ENCODE measurements around the gene SLC22A17.
A peak's percentile ranks its signal among the peaks of the same experiment; 100 is the strongest.

The SLC22A17 gene

DNA sequence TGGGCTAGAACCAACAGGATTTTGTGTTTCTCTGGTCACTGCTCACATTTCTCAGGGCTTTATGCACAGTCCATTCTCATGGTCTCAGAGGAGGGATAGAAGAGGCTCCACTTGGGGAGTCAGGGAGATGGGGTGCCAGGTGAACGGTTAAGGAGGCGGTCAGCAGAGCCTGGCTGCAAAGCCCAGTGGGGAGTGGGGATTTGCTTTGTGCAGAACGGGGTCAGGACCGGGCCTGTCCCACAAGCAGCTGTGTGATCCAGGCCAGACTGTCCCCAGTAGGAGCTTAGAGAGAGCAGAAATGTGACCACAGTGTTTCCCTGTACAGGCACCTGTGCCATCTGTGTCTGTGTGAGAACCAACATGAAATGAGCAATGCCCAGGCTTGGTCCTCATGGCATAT is 28.3 kb upstream of the SLC22A17 start:
- no peak for DNase-seq

DNA sequence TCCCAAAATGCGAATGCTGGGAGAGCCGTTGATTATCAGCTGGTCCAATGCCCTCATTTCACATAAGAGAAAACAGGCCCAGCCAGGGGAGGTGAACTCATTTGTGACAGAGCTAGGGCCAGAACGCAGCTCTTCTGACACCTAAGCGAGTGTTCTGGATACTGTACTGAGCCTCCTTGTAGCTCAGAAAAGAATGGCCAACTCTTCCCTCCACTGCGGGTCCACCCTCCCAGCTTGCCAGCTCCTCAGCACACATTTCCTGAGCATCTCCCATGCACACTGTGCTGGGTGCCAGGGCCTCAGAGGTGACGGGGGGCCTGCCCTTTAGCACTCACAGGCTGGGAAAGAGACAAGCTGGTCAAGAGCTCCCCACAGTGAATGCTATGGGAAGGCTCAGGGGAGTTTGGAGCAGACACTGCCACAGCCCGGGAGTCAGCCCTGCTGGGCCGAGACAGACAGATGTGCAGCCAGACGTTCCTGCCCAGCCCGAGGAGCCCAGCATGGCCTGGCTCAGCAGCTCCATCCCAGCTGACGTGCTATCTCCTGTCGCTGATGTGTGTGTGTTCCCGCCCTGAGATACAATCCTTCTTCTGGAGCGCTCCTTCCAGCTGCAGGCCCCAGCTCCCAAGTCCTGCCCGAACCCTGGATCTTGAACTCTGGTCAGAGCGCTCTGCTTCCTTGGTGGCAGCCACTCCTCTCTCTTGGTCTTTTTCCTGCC is 27.7 kb upstream of the SLC22A17 start:
- no peak for DNase-seq

DNA sequence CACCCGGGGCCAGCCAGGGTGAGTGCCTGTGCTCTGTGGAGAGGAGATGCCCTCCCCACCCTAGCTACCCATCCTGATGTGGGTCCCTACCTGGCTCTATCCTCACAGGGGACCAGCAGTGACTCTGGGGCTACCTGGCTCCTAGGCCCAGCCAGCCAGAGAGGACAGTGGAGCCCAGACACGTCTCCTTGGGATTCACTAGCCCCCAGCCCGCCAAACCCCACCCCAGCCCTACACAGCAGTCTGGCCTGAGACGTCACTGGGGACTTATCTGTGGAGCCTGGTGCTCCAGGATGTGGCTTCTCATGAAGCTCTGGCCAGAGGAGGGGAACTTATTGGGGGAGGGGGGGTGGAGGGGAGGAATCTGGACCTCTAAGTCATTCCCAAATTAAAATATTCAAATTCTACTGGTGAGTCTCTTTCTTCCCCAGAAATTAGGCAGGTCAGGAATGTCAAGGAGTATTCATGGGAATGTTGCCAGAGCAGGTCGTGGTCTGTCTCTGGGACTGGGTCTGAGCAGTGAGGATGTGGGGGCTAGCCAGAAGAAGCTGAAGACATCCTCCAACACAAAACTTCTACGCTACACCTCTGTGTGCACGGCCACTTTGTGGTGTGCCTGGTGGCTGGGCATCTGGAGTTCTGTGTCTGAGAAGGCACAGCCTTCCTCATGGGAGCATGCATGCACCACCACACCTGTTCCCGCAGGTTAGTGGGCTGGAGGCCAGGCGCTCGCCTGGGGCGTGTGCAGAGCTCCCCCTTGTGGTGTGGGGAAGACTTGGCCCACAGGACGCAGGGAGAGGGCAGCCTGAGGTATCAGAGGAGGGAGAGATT is 26.9 kb upstream of the SLC22A17 start:
- DNase-seq = peak; percentile 56 to 80

GRCh38 chr14:23378612-23379220 is 26.0 kb upstream of the SLC22A17 start:
- DNase-seq = no peak

DNA sequence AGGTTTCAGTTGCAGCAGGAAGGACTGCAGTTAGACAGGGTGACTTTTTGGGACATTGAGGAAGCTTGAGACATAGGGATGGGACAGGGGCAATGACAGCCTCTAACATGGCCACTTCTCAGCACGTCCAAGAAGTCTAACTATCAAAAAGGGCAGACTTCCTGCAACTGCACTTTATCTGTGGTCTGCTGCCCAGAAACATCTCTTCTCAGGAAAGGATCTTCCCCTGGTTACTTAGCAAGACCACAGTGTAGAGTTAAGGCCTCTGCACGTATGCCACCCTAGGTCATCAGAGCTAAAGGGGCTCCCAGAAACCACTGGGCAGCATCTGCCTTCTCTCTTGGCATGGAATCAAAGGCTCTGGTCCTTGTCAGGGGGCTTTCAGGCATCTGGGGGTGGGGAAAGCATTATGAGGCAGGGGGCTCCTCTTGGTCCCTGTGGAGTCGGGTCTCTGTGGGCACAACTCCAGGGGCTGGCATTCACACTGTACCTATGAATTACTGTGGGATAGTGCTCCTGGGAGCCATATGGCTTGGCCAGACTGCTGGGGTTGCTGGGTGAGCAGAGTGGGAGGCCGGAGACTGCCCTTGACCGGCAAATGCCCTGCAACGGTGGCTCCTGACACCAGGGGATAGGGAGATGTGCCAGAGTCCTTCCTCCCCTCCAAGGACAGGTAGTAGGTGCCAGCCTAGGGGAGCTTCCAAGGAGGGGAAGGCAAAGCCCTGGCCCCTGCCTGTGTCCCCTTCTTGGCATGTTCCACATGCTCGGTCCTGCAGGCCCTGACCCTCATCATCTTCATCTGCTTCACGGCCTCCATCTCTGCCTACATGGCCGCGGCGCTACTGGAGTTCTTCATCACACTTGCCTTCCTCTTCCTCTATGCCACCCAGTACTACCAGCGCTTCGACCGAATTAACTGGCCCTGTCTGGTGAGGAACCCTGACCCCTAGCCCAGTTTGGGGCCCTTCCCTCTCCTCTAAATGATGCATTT is 25.2 kb upstream of the SLC22A17 start:
- no peak for DNase-seq

DNA sequence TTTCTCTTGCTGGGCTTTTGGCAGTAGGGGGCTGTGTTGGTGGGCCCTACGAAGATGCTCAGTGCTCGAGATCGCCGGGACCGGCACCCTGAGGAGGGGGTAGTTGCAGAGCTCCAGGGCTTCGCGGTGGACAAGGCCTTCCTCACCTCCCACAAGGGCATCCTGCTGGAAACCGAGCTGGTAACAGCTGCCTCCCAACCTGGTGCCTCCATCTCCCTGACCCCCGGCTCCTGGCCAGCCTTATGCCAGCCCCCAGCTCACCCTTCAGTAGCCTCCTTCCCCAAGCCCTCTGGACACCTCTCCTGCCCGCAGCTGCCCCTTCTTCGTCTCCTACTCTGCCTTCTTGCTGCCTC is 24.5 kb upstream of the SLC22A17 start:
- DNase-seq = no peak

- DNase-seq = peak; percentile 85 to 91
Measured at GRCh38 chr14:23376482-23377197, 24.0 kb upstream of the SLC22A17 start, which contains the start of gene CMTM5. CMTM5 (plus strand) TSS chr14:23377046; CDS start chr14:23377252, 206 bp downstream.

DNA sequence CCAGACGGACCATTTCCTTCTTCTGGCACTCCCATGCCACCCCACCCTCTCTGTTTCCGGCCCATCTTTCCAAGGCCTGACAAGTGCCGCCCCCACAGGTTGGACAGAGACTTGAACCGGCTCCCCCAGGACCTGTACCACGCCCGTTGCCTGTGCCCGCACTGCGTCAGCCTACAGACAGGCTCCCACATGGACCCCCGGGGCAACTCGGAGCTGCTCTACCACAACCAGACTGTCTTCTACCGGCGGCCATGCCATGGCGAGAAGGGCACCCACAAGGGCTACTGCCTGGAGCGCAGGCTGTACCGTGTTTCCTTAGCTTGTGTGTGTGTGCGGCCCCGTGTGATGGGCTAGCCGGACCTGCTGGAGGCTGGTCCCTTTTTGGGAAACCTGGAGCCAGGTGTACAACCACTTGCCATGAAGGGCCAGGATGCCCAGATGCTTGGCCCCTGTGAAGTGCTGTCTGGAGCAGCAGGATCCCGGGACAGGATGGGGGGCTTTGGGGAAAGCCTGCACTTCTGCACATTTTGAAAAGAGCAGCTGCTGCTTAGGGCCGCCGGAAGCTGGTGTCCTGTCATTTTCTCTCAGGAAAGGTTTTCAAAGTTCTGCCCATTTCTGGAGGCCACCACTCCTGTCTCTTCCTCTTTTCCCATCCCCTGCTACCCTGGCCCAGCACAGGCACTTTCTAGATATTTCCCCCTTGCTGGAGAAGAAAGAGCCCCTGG is 23.0 kb upstream of the SLC22A17 start:
- no peak for DNase-seq

DNA sequence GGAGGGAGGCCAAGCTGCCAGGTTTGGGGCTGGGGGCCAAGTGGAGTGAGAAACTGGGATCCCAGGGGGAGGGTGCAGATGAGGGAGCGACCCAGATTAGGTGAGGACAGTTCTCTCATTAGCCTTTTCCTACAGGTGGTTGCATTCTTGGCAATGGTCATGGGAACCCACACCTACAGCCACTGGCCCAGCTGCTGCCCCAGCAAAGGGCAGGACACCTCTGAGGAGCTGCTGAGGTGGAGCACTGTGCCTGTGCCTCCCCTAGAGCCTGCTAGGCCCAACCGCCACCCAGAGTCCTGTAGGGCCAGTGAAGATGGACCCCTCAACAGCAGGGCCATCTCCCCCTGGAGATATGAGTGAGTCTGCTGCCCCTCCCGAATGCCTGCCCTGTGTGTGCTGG is 20.4 kb upstream of the SLC22A17 start:
- DNase-seq = no peak

- DNase-seq = no peak
Measured at GRCh38 chr14:23372509-23372908, 19.8 kb upstream of the SLC22A17 start, which contains the start of gene IL25. IL25 (plus strand) TSS chr14:23372809.

DNA sequence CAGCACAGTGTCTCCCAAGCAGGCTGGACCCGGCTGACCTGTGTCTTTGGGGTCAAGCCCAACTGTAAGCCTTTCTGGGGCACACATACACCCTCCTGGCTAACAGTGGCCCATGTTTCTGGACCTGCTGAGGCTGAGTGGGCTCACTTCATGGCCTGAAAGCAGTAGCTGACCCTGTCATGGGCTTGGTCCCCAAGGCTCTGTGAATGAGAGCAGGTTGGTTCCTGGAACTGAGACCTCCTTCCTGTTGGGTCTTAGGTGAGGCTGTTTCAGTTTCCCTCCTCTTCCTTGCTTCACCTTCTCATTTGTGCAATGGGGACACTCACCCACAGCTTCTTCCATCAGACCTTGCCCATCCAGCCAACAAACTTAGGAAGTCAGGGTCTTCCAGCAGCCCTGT is 19.2 kb upstream of the SLC22A17 start:
- no peak for DNase-seq

- no peak for DNase-seq
Measured at GRCh38 chr14:23370221-23370620, 17.5 kb upstream of the SLC22A17 start.

DNA sequence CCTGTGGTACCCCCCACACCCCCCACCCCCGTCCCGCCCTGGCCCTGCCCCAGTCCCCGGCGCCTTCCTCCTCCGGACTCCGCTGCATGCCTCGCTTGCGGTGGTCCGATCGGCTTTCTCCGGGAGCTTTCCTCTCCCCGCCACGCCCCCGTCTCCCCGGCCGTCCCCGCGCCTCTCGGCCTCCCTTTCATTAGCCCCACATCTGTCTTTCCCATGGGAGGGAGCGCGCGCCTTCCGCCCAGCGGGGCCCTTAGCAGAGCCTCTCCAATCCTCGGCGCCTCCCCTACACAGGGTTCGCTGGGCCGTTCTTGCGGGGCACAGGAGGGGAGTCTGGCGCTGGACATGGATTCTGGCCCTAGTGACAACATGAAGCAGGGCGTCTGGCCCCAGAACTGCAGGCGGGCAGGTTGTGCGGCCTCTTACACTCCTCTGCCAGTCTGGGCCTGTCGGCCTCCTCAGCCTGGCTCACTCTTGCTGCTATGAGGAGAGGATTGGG is 13.8 kb upstream of the SLC22A17 start:
- peak; percentile 94 to 95 for DNase-seq

DNA sequence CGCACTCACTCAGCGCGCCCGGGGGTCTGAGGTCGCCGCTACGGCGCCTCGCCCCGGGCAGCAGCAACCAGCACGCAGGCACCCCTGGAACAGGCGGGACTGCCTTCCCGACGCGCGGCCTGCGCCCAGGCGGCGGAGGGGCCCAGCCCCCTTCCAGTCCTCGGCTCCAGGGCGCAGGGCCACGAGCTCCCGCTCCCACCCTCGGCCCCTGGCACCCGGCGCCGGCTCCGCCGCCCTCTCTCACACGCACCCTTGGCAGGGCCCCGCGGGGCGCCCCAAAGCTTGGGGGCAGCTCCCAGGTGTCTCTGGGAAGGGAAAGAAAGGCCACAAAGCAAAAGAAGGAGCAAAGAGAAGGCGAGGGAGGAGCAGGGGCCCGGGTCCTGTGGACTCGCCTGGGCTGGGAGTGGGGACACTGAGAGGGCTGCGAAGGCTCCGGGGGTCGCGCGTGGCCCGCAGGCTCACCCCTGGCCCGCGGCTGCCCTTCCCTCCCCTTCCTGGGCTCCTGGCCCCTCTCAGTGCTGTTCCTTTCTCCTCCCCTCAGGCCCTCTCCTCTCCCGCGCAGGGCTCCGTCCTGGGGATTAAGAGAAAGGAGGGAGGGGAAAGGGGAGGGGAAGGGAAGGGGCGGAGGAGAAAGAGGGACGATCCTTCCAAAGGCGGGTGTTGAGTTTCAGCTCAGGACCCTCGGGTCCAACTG is 13.2 kb upstream of the SLC22A17 start:
- DNase-seq = peak; percentile 94 to 97

DNA sequence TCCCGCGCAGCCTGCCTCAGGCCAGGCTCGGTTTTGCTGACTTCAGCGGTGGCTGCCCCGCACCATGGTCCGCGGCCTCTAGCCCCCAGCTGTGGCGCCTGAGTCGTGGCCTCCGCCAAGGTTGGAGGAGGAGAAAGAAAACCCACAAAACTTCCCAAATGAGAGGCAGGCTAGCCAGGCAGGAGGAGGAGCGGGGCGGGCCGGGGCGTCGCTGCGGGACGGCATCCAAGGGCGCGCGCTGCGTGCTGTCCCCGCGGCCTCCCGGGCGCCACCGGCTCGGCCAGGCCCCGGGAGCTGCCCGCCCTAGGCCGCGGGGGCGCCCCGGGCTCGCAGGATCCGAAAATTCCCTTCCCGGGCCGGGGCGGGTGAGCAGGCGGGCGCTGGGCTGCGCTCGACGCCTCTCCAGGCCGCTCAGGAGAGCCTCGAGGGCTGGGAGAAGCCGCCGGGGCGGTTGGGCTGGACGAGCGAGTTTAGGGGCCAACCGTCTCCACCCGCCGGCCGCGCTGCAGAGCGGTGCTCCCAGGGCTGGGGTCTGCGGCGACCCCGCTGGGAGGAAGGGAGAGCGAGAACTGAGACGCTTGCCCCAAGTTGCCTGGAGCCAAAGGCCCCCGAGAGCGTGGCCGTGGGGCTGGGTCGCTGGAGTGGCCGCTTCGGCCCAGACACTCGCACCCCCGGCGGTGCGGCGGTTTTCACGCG is 12.5 kb upstream of the SLC22A17 start, which contains the start of gene EFS:
Gene EFS, minus strand, starts transcription at position 137 of the 696 bp plus-strand sequence. CDS start 147 bp downstream, outside the sequence.
- no peak for DNase-seq

- DNase-seq = peak; percentile 47 to 83
Measured at GRCh38 chr14:23364164-23365035, 11.7 kb upstream of the SLC22A17 start.

- no peak for DNase-seq
Measured at GRCh38 chr14:23362200-23362599, 9.5 kb upstream of the SLC22A17 start.

GRCh38 chr14:23361763-23362162 is 9.1 kb upstream of the SLC22A17 start:
- no peak for DNase-seq

All from NCI-H524 (cell line).